ENCODE results near the gene EXOC6B. TPM values are rescaled to one million over a fixed set of nuclear protein-coding genes. Genes with fewer than 3 reads are reported as not detected.
A peak's percentile ranks its signal among the peaks of the same experiment; 100 is the strongest.

Gene EXOC6B
- total and polyA plus RNA-seq, 2 donors from 2014 or later = 5.9 to 31.3 TPM

DNA sequence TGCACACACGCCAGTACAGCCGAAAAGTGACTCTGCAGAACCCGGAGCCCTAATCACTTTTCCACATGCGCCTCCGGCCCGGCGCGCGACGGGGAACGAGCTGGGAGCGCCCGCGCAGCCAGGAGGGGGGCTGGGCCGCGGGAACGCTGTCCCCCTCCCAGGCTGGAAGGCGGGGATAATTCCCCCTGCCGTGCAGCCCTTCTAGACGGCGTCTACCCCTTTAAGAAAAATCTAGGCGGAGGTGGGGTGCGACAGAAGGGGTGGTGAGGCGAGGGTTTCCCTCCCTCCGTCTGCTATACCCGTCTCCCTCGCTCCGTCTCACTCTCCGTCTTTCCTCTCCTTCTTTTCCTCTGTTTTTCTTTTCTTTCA is 680.6 kb downstream of the EXOC6B start:
- FAIRE-seq (no peak), DNase-seq (peak in 4 of 5 donors; percentile 47 to 72 (median 50))
- no peaks in the 10 kb centered on the region for H3K9me3 ChIP-seq (ENCODE audit: control insufficient read depth in 2 of 3, insufficient read depth in 1 of 3, low read length in 3 of 3)
- H3K27me3 ChIP-seq (ENCODE audit: control insufficient read depth, insufficient read depth, low read length) = peaks cover 30% of the 10 kb centered on the region
- no peak overlapping the region for H3K27ac ChIP-seq (ENCODE audit: low read depth in 2 of 2, low read length in 2 of 2)
- intact Hi-C loops (cut with DNase I) = loop anchor here (10.0 kb wide), 1 partner anchor 210 kb away; no protein-coding TSS in a partner anchor
- no peak for TF ChIP-seq CTCF (IDR thresholded peaks at IDR 0.05; ENCODE audit: borderline replicate concordance, extremely low read depth, insufficient read depth)
- peak overlapping the region in 2 of 3 donors; percentile 24 to 43 for H3K4me3 ChIP-seq (ENCODE audit: low read length in 3 of 3)
- H3K4me1 ChIP-seq (ENCODE audit: control insufficient read depth in 2 of 3, insufficient read depth in 2 of 3, low read depth in 1 of 3, low read length in 3 of 3) = peaks cover 0 to 25% (median 3%) of the 10 kb centered on the region in 3 donors
- H3K9ac ChIP-seq (ENCODE audit: low read length in 3 of 3) = no peak overlapping the region
- H3K36me3 ChIP-seq (ENCODE audit: control insufficient read depth in 2 of 3, insufficient read depth in 3 of 3, low read length in 3 of 3) = no peaks in the 10 kb centered on the region

GRCh38 chr2:72144632-72145288 is 681.1 kb downstream of the EXOC6B start:
- H3K4me1 ChIP-seq (ENCODE audit: control insufficient read depth in 2 of 3, insufficient read depth in 2 of 3, low read depth in 1 of 3, low read length in 3 of 3) = peaks cover 0 to 20% (median 0%) of the 10 kb centered on the region in 3 donors
- H3K9me3 ChIP-seq (ENCODE audit: control insufficient read depth in 2 of 3, insufficient read depth in 1 of 3, low read length in 3 of 3) = no peaks in the 10 kb centered on the region
- no peaks in the 10 kb centered on the region for H3K36me3 ChIP-seq (ENCODE audit: control insufficient read depth in 2 of 3, insufficient read depth in 3 of 3, low read length in 3 of 3)
- H3K4me3 ChIP-seq (ENCODE audit: low read length in 3 of 3) = peak overlapping the region in 2 of 3 donors; percentile 24 to 43
- TF ChIP-seq CTCF (IDR thresholded peaks at IDR 0.05; ENCODE audit: borderline replicate concordance, extremely low read depth, insufficient read depth) = no peak
- H3K27me3 ChIP-seq (ENCODE audit: control insufficient read depth, insufficient read depth, low read length) = peaks cover 26% of the 10 kb centered on the region
- H3K9ac ChIP-seq (ENCODE audit: low read length in 3 of 3) = no peak overlapping the region
- DNase-seq (peak in 4 of 5 donors; percentile 43 to 78 (median 50)), FAIRE-seq (no peak)
- intact Hi-C loops (cut with DNase I) = loop anchor here (10.0 kb wide), 1 partner anchor 210 kb away; no protein-coding TSS in a partner anchor
- H3K27ac ChIP-seq (ENCODE audit: low read depth in 2 of 2, low read length in 2 of 2) = no peak overlapping the region

- peak in 1 of 5 donors; percentile 16 for DNase-seq
- FAIRE-seq = no peak
- Histone ChIP-seq H3K4me3 (ENCODE audit: low read length in 3 of 3) (peak overlapping the region in 1 of 3 donors; percentile 43), H3K9ac (ENCODE audit: low read length in 3 of 3) (no peak overlapping the region), H3K4me1 (ENCODE audit: control insufficient read depth in 2 of 3, insufficient read depth in 2 of 3, low read depth in 1 of 3, low read length in 3 of 3) (peaks cover 0 to 15% (median 0%) of the 10 kb centered on the region in 3 donors), H3K27ac (ENCODE audit: low read depth in 2 of 2, low read length in 2 of 2) (no peak overlapping the region), H3K27me3 (ENCODE audit: control insufficient read depth, insufficient read depth, low read length) (peaks cover 25% of the 10 kb centered on the region), H3K36me3 (ENCODE audit: control insufficient read depth in 2 of 3, insufficient read depth in 3 of 3, low read length in 3 of 3) (no peaks in the 10 kb centered on the region), H3K9me3 (ENCODE audit: control insufficient read depth in 2 of 3, insufficient read depth in 1 of 3, low read length in 3 of 3) (no peaks in the 10 kb centered on the region)
- TF ChIP-seq CTCF (IDR thresholded peaks at IDR 0.05; ENCODE audit: borderline replicate concordance, extremely low read depth, insufficient read depth) = no peak
- intact Hi-C loops (cut with DNase I) = loop anchor here (10.0 kb wide), 1 partner anchor 209 kb away; no protein-coding TSS in a partner anchor
Observed at GRCh38 chr2:72144274-72144631, 681.6 kb downstream of the EXOC6B start.
